ENCODE data around the gene SLC12A2. TPM values are rescaled to one million over a fixed set of nuclear protein-coding genes. Genes with fewer than 3 reads are reported as not detected.

SLC12A2 gene
- total and polyA plus RNA-seq, 11 donors = 2.8 to 24.1 (median 14.8) TPM

DNA sequence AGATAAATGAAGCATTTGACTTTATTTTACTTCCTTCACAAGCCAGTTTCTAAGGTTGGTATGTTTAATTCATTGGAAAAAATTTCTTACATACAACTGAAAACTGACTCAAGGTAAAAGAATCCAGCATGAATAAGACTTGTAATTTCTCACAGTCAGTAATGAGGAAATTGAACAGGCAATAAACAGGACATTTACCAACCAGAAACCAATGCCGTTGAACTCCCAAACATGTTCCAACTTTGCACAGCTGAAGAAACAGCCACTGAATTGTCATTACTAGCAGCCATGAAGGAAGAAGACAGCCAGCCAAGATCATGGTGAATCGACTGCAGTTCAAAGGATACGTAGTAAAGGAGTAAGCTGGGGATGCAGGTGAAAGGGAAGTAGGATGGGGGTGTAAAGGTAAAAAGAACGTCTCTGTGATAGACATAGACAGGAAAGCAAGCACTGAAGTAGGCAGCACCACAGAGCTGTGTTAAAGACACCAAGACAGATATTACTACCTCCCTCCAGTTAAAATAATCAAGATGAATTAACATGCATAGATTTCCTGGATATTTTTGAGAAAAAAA is 21.3 kb upstream of the SLC12A2 start:
- no peaks in the 10 kb centered on the region for H3K9me3 ChIP-seq
- no peak for ATAC-seq
- 86 to 94% (median 88%) methylated on average over 4 of the region's 4 CpGs for WGBS, 4 donors
- no peak overlapping the region for H3K4me3 ChIP-seq
- DNase-seq = no peak
- H3K36me3 ChIP-seq = peaks cover 0 to 16% (median 0%) of the 10 kb centered on the region in 9 donors
- H3K27me3 ChIP-seq = no peaks in the 10 kb centered on the region
- H3K27ac ChIP-seq = no peak overlapping the region
- no peak for TF ChIP-seq POLR2A (IDR thresholded peaks at IDR 0.05)
- TF ChIP-seq, protein P1, sequence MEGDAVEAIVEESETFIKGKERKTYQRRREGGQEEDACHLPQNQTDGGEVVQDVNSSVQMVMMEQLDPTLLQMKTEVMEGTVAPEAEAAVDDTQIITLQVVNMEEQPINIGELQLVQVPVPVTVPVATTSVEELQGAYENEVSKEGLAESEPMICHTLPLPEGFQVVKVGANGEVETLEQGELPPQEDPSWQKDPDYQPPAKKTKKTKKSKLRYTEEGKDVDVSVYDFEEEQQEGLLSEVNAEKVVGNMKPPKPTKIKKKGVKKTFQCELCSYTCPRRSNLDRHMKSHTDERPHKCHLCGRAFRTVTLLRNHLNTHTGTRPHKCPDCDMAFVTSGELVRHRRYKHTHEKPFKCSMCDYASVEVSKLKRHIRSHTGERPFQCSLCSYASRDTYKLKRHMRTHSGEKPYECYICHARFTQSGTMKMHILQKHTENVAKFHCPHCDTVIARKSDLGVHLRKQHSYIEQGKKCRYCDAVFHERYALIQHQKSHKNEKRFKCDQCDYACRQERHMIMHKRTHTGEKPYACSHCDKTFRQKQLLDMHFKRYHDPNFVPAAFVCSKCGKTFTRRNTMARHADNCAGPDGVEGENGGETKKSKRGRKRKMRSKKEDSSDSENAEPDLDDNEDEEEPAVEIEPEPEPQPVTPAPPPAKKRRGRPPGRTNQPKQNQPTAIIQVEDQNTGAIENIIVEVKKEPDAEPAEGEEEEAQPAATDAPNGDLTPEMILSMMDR (IDR thresholded peaks at IDR 0.05) = no peak
- H3K4me1 ChIP-seq = peaks cover 0 to 5% (median 0%) of the 10 kb centered on the region in 12 donors
- intact Hi-C loops (cut with DNase I) = no loop called here

DNA sequence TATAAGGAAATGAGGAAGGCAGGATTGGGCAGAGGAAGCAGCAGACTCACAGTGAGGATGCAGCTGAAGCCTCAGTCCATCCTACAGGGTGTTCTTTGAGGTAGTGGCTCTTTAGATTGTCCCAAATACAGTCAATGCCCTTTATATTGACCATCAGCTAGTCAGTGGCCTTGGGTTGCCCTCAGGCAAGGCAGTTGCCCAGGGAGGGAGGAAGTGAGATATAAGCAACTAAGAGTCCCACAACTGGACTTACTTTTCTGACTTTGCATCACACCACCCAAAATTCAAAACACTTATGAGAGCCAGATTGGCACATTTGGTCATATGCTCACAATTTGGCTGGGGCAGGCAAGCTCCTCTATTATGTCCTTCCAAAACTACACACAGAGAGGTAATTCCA is 9.4 kb upstream of the SLC12A2 start:
- Histone ChIP-seq H3K27me3 (no peaks in the 10 kb centered on the region), H3K4me1 (peaks cover 0 to 11% (median 6%) of the 10 kb centered on the region in 12 donors), H3K4me3 (no peak overlapping the region), H3K27ac (no peak overlapping the region), H3K9me3 (no peaks in the 10 kb centered on the region), H3K36me3 (peaks cover 0 to 14% (median 0%) of the 10 kb centered on the region in 9 donors)
- TF ChIP-seq POLR2A (IDR thresholded peaks at IDR 0.05) = no peak
- TF ChIP-seq, protein P1 (IDR thresholded peaks at IDR 0.05) = no peak
- no peak for DNase-seq
- intact Hi-C loops (cut with DNase I) = no loop called here
- peak in 1 of 4 donors; percentile 27 for ATAC-seq

DNA sequence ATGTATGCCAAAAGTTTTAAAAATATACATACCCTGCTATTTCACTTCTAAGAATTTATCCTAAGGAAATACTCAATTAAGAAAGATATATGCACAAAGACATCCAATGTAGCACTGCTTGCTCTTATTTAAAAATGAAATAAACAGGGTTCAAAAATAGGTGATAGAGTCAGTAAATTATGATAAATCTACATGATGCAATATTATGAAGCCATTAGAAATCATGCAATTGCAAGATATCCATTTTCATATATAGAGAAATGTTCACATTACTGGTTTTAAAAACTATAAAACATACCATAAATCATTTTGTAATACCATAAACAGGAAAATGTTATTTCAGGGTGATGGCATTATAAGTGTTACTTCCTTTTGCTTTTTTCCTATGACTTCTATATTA is 8.6 kb upstream of the SLC12A2 start:
- Histone ChIP-seq H3K27ac (no peak overlapping the region), H3K27me3 (no peaks in the 10 kb centered on the region), H3K4me1 (peaks cover 0 to 19% (median 11%) of the 10 kb centered on the region in 12 donors), H3K36me3 (peaks cover 0 to 14% (median 0%) of the 10 kb centered on the region in 9 donors), H3K9me3 (no peaks in the 10 kb centered on the region), H3K4me3 (no peak overlapping the region)
- ATAC-seq (no peak), DNase-seq (no peak)
- TF ChIP-seq, protein P1 (IDR thresholded peaks at IDR 0.05) = no peak
- TF ChIP-seq POLR2A (IDR thresholded peaks at IDR 0.05) = no peak
- intact Hi-C loops (cut with DNase I) = no loop called here

DNA sequence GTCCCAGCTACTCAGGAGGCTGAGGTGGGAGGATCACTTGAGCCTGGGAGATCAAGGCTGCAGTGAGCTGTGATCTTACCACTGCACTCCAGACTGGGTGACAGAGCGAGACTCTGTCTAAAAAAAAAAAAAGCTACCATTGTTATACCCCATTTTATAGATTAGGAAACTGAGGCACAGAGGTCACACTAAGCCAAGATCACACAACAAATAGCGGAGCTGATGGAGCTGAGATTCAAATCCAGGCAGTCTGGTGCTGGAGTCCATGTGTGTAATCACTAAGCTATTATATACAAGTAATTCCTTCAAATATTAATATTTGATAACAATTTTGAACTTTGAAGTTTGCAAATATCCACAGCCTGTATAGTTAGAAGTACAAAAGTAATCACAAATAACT is 6.0 kb upstream of the SLC12A2 start:
- H3K27me3 ChIP-seq = no peaks in the 10 kb centered on the region
- DNase-seq (no peak), ATAC-seq (no peak)
- no peaks in the 10 kb centered on the region for H3K9me3 ChIP-seq
- intact Hi-C loops (cut with DNase I) = no loop called here
- H3K27ac ChIP-seq = no peak overlapping the region
- H3K36me3 ChIP-seq = peaks cover 0 to 12% (median 0%) of the 10 kb centered on the region in 9 donors
- H3K4me1 ChIP-seq = peaks cover 0 to 39% (median 30%) of the 10 kb centered on the region in 12 donors
- TF ChIP-seq POLR2A (IDR thresholded peaks at IDR 0.05) = no peak
- TF ChIP-seq, protein P1 (IDR thresholded peaks at IDR 0.05) = no peak
- no peak overlapping the region for H3K4me3 ChIP-seq
- 91 to 100% (median 100%) methylated on average over 2 of the region's 2 CpGs for WGBS, 4 donors
